K562 (cell line): Measurements from ENCODE around the gene TSPAN18. TPM values are rescaled to one million over a fixed set of nuclear protein-coding genes. Genes with fewer than 3 reads are reported as not detected.

Source experiments
- ATAC-seq: fragments of 200-7000 bp; cut with Tn5 transposase; 3 replicates; pipeline ENCODE4 v1.9.1; 2020; ENCODE audit warnings: moderate library complexity
- BruUV-seq: library from RNA; stranded (reverse); fragments of 400-500 nt; replicated peaks from 2 replicates; lab custom pipeline; 2021; lab: Mats Ljungman, UMichigan
- CTCF ChIA-PET: fragments of 300-600 bp; formaldehyde crosslinking; extraction: SDS; loops from one replicate; lab custom pipeline; 2021; ENCODE audit warnings: low intra/inter-chr PET ratio; lab: Yijun Ruan, JAX
- POLR2A ChIA-PET: fragments of 300-600, 350-650 bp; sonication (Branson Sonifier 250); formaldehyde crosslinking; extraction: SDS; loops from one replicate; lab custom pipeline; 2021; ENCODE audit warnings: antibody characterized with exemption, inconsistent platforms; lab: Yijun Ruan, JAX
- DNase-seq, 4 experiments: peaks; one replicate each; pipeline versions ENCODE4 v3.0.0 to v3.0.0-alpha.2; 2011 to 2018; ENCODE audit warnings: low spot score in 3 of 4, mixed read lengths in 3 of 4; ENCODE audit errors: extremely low read depth in 1 of 4
- FAIRE-seq: peaks from 2 replicates; lab custom pipeline; 2011; peaks lifted over from hg19 to GRCh38; lab: Jason Lieb, UNC
- H2AFZ ChIP-seq: 2 replicates; pipeline ENCODE4 v1.6.0; 2011; ENCODE audit warnings: low read depth, low read length, control low read depth, inconsistent platforms
- H3K27ac ChIP-seq: fragments of 200-600 bp; 3 replicates; pipeline ENCODE4 v1.8.0; 2011; ENCODE audit warnings: low read depth, mild to moderate bottlenecking, control low read depth, inconsistent platforms, low read length, moderate library complexity, mixed read lengths; ENCODE audit errors: extremely low read depth
- H3K27me3 ChIP-seq, 2 experiments: fragments of 300-600 bp in 1 of 2; 2 replicates in 1 of 2; 3 replicates in 1 of 2; pipeline versions ENCODE4 v1.6.0 to v1.8.0; 2011; ENCODE audit warnings: inconsistent platforms in 2 of 2, low read length in 2 of 2, mild to moderate bottlenecking in 1 of 2, mixed read lengths in 1 of 2, moderate library complexity in 1 of 2; ENCODE audit not compliant: control insufficient read depth in 2 of 2, insufficient read depth in 2 of 2
- H3K36me3 ChIP-seq: fragments of 300-600 bp; 3 replicates; pipeline ENCODE4 v1.8.0; 2011; ENCODE audit warnings: mild to moderate bottlenecking, low read length, inconsistent platforms; ENCODE audit not compliant: control insufficient read depth, insufficient read depth
- H3K4me1 ChIP-seq, 2 experiments: fragments of 200-600 bp in 1 of 2; replicated peaks in 1 of 2; 2 replicates in 1 of 2; 3 replicates in 1 of 2; pipeline versions ENCODE4 v1.5.1 to v1.8.0; 2011; ENCODE audit warnings: inconsistent platforms in 2 of 2, low read length in 2 of 2, mild to moderate bottlenecking in 1 of 2, mixed read lengths in 1 of 2, moderate library complexity in 1 of 2; ENCODE audit not compliant: control insufficient read depth in 2 of 2, insufficient read depth in 2 of 2
- H3K4me2 ChIP-seq: 2 replicates; pipeline ENCODE4 v1.6.1; 2011; ENCODE audit warnings: low read length, control low read depth, inconsistent platforms, mixed read lengths; ENCODE audit not compliant: insufficient read depth
- H3K4me3 ChIP-seq: fragments of 200-600 bp; sonication (generic), shearing (Covaris generic); 2 replicates; pipeline ENCODE4 v1.5.1; 2016; ENCODE audit warnings: control low read depth, inconsistent platforms
- H3K79me2 ChIP-seq: fragments of 200-600 bp; 3 replicates; pipeline ENCODE4 v1.8.0; 2011; ENCODE audit warnings: low read length, inconsistent platforms; ENCODE audit not compliant: control insufficient read depth, insufficient read depth
- H3K9ac ChIP-seq, 2 experiments: 2 replicates each; pipeline versions ENCODE4 v1.6.0 to v1.6.1; 2011; ENCODE audit warnings: low read depth in 2 of 2, low read length in 2 of 2, control low read depth in 1 of 2, inconsistent platforms in 1 of 2, mild to moderate bottlenecking in 1 of 2, mixed read lengths in 1 of 2; ENCODE audit not compliant: insufficient read depth in 1 of 2
- H3K9me1 ChIP-seq: one replicate; pipeline ENCODE4 v1.6.0; 2011; ENCODE audit warnings: inconsistent platforms, mild to moderate bottlenecking, low read length, moderate library complexity; ENCODE audit not compliant: control insufficient read depth, insufficient read depth
- H3K9me3 ChIP-seq: replicated peaks from 2 replicates; pipeline ENCODE4 v1.5.1; 2011; ENCODE audit warnings: low read depth, low read length, inconsistent platforms; ENCODE audit not compliant: control insufficient read depth, insufficient read depth
- H4K20me1 ChIP-seq: replicated peaks from 2 replicates; pipeline ENCODE4 v1.6.1; 2011; ENCODE audit warnings: low read length, inconsistent platforms, mixed read lengths; ENCODE audit not compliant: control insufficient read depth, insufficient read depth
- FOXP1 ChIP-seq: sonication (generic); formaldehyde crosslinking; IDR thresholded peaks from 2 replicates; pipeline ENCODE4 v1.8.0; 2022; ENCODE audit warnings: mild to moderate bottlenecking, missing genetic modification reagents
- MTF1 ChIP-seq: fragments of 250-450 bp; sonication (Bioruptor Pico); IDR thresholded peaks from 2 replicates; pipeline ENCODE4 v1.9.0; 2021; ENCODE audit warnings: moderate library complexity, mild to moderate bottlenecking, inconsistent platforms, borderline replicate concordance
- PHF20 ChIP-seq: fragments of 450-650 bp; IDR thresholded peaks from 2 replicates; pipeline ENCODE4 v1.6.1; 2018; ENCODE audit not compliant: partially characterized antibody
- ZNF263 ChIP-seq: sonication (generic); formaldehyde crosslinking; IDR thresholded peaks from 2 replicates; pipeline ENCODE4 v1.8.0; 2022; ENCODE audit warnings: mild to moderate bottlenecking, missing genetic modification reagents, borderline replicate concordance
- WGBS: fragments of 100-300 bp; shearing (Covaris generic); methylation state at CpG from one replicate; pipeline ENCODE4 v1.1.6; 2016; ENCODE audit warnings: low coverage, mixed read lengths; ENCODE audit not compliant: insufficient coverage; ENCODE audit errors: missing lambda C conversion rate; 5-methylcytosine and 5-hydroxymethylcytosine counted together
- in situ Hi-C: fragments of 300-500 bp; cut with MboI; formaldehyde crosslinking; loops from 4 replicates; pipeline ENCODE4 v1.15.0; 2018; ENCODE audit warnings: inconsistent platforms, mixed read lengths
- intact Hi-C: fragments of 100-400 bp; cut with micrococcal nuclease; formaldehyde crosslinking; loops from 2 replicates; pipeline ENCODE4 v1.14.2; 2022
- polyA plus RNA-seq, 8 experiments: library from polyadenylated mRNA; depleted of rRNA in 4 of 8; stranded (reverse) in 5 of 8; unstranded in 3 of 8; fragments of >200 nt; fragmentation: Nextera tagmentation in 2 of 8; fragmentation: Illumina TruSeq in 1 of 8; extraction: Ambion mirVana in 2 of 8; extraction: Trizol in 1 of 8; gene quantifications; 2 replicates each; pipeline versions ENCODE4 v1.2.1 to v1.2.3, GENCODE V29; 2011 to 2014; ENCODE audit warnings: inconsistent platforms in 1 of 8, missing spikeins in 1 of 8
- total RNA-seq, 7 experiments: library from RNA; depleted of rRNA in 6 of 7; stranded (reverse); fragments of >200 nt in 6 of 7; fragmentation: Illumina TruSeq in 2 of 7; extraction: Trizol in 2 of 7; gene quantifications; 2 replicates each; pipeline versions ENCODE4 v1.2.1 to v1.2.3, GENCODE V29; 2011 to 2021; ENCODE audit warnings: low replicate concordance in 1 of 7
- TF ChIP-seq, protein P1 (sequence below): fragments of 200-800 bp; sonication (Bioruptor generic); IDR thresholded peaks from 2 replicates; pipeline ENCODE4 v1.6.1; 2017; ENCODE audit warnings: missing genetic modification characterization, missing compliant biosample characterization

The TSPAN18 gene
- total and polyA plus RNA-seq, 9 of the 15 experiments (the other 6 are each of a cell fraction or from before 2014, with no cell fraction given), result 0.17 to 0.35 (median 0.22) TPM; not detected in 4

DNA sequence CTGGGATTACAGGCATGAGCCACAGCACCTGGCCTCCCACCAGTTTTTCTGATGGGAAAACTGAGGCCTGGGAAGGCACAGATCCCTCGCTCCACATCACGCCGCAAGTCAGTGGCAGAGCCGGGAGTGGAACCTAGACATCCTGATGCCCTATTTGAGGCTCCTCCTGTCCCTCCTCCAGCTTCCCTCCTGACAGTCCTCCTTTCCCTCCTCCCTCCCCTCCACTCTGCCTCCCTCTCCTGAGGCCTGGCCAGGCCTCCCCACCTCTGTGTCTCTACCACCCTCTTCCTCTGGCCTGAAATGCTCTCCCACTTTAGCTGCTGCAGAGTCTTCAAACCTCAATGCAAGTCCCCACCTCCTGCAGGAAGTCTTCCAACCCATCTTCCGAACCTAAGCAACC is 237.2 kb downstream of the TSPAN18 start:
- peaks cover 0 to 26% of the 10 kb centered on the region in 2 experiments; a peak in 3 of 5 replicates for H3K27me3 ChIP-seq
- 25% methylated on average over 5 of the region's 5 CpGs for WGBS
- H3K4me2 ChIP-seq, result no peak overlapping the region
- H3K4me1 ChIP-seq, result no peaks in the 10 kb centered on the region
- H3K4me3 ChIP-seq, result no peak overlapping the region
- H4K20me1 ChIP-seq, result no peaks in the 10 kb centered on the region; the same call in none of the 2 replicates
- FAIRE-seq (no peak), DNase-seq (no peak), ATAC-seq (no peak)
- CTCF ChIA-PET, result no interaction called here
- H3K36me3 ChIP-seq, result no peaks in the 10 kb centered on the region
- no peaks in the 10 kb centered on the region for H3K79me2 ChIP-seq
- no peak overlapping the region for H3K27ac ChIP-seq
- POLR2A ChIA-PET, result interaction anchor here (1.1 kb wide), 1 partner anchor 140 kb away, joined by 3 read pairs; no protein-coding TSS in a partner anchor
- H3K9ac ChIP-seq, result no peak overlapping the region
- in situ Hi-C loops, result no loop called here
- H3K9me3 ChIP-seq, result no peaks in the 10 kb centered on the region
- no peak overlapping the region for H2AFZ ChIP-seq
- TF ChIP-seq PHF20, result no peak
- no peak for TF ChIP-seq FOXP1 (CRISPR knock-in tag)
- peak; percentile 68 for TF ChIP-seq ZNF263 (CRISPR knock-in tag)
- H3K9me1 ChIP-seq, result no peaks in the 10 kb centered on the region
- intact Hi-C loops, result no loop called here
- BruUV-seq, result no TSS peak

DNA sequence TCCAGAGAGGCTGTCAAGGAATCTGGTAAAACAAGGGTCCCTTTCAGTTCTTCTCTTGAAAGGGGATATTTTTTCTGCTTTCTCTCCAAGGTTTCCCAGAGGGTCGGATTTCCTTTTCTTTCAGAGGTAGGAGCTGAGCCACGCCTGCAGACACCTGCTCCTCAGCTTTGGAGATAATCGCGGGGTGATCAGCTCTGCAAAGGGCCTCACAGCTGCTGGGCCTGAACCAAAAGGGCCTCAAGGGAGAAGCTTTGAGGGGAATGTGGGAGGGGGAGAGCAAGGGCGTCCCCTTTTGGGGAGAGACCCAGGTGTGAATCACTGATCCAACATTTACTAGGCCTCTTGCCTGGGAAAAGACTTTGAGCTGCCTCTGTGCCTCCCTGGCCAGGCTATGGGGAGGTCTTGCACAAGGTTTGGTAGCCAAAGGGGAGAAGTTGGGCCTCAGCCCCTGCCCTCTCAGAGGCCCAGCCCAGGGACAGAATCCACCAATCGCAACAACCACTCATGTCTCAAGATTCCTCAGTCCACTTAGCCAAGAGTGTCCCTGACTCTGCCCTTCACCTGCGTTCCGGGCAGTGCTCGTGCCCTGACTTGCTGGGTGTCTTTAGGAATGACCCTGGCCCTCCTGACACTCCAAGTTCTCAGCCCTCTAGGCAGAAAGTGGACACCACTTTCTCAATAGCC is 237.9 kb downstream of the TSPAN18 start:
- CTCF ChIA-PET, result no interaction called here
- H3K4me2 ChIP-seq, result no peak overlapping the region
- intact Hi-C loops (no loop called here), in situ Hi-C loops (no loop called here)
- POLR2A ChIA-PET, result interaction anchor here (0.8 to 1.1 kb wide), 2 partner anchors 11 to 140 kb away, joined by 3 read pairs; no protein-coding TSS in a partner anchor
- 2% methylated on average over 9 of the region's 9 CpGs for WGBS
- no peak for ATAC-seq
- no peak overlapping the region for H2AFZ ChIP-seq
- no peak overlapping the region for H3K4me3 ChIP-seq
- TF ChIP-seq MTF1 (CRISPR knock-in tag), result no peak
- TF ChIP-seq, protein P1, sequence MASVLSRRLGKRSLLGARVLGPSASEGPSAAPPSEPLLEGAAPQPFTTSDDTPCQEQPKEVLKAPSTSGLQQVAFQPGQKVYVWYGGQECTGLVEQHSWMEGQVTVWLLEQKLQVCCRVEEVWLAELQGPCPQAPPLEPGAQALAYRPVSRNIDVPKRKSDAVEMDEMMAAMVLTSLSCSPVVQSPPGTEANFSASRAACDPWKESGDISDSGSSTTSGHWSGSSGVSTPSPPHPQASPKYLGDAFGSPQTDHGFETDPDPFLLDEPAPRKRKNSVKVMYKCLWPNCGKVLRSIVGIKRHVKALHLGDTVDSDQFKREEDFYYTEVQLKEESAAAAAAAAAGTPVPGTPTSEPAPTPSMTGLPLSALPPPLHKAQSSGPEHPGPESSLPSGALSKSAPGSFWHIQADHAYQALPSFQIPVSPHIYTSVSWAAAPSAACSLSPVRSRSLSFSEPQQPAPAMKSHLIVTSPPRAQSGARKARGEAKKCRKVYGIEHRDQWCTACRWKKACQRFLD (CRISPR knock-in tag), result no peak
- no peaks in the 10 kb centered on the region for H3K36me3 ChIP-seq
- FAIRE-seq, result no peak
- H3K9me3 ChIP-seq, result no peaks in the 10 kb centered on the region
- peaks cover 4% of the 10 kb centered on the region for H4K20me1 ChIP-seq
- no peak overlapping the region for H3K9ac ChIP-seq
- BruUV-seq, result no TSS peak
- H3K79me2 ChIP-seq, result no peaks in the 10 kb centered on the region
- DNase-seq, result no peak
- H3K27me3 ChIP-seq, result peaks cover 0 to 31% of the 10 kb centered on the region in 2 experiments; a peak in 3 of 5 replicates
- no peak overlapping the region for H3K27ac ChIP-seq
- H3K9me1 ChIP-seq, result no peaks in the 10 kb centered on the region
- H3K4me1 ChIP-seq, result no peaks in the 10 kb centered on the region
